ENCODE data around the gene PROZ.

DNA sequence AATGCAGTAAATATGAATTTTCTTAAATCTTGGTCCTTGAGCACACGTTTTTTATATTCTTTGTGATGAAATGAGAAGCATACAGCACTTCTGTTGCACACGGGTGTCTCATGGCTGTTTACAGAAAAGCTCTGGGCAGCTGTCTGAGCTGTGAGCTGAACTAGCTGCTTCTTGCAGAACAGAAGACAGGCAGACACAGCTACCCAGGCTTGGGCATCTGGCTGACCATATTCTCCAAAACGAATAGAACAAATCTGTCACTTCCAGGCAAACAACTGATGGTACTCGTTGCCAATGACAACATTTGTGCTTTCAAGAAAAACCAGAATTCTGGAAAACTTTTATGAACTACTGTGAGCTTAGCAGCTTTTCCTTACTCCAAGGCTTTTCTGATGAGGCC, 33.8 kb downstream of the PROZ start:
- TF ChIP-seq, protein P1, sequence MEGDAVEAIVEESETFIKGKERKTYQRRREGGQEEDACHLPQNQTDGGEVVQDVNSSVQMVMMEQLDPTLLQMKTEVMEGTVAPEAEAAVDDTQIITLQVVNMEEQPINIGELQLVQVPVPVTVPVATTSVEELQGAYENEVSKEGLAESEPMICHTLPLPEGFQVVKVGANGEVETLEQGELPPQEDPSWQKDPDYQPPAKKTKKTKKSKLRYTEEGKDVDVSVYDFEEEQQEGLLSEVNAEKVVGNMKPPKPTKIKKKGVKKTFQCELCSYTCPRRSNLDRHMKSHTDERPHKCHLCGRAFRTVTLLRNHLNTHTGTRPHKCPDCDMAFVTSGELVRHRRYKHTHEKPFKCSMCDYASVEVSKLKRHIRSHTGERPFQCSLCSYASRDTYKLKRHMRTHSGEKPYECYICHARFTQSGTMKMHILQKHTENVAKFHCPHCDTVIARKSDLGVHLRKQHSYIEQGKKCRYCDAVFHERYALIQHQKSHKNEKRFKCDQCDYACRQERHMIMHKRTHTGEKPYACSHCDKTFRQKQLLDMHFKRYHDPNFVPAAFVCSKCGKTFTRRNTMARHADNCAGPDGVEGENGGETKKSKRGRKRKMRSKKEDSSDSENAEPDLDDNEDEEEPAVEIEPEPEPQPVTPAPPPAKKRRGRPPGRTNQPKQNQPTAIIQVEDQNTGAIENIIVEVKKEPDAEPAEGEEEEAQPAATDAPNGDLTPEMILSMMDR (IDR thresholded peaks at IDR 0.05; ENCODE audit: insufficient read depth, low read length, poor library complexity, severe bottlenecking), result no peak
- no peak for TF ChIP-seq EZH2phosphoT487 (conservative IDR thresholded peaks at IDR 0.05; ENCODE audit: low read length)
